Loucy (cell line): ENCODE data around the gene ADCY10.

ENCODE experiments used
- EZH2phosphoT487 ChIP-seq: fragments of 200-600 bp; IDR thresholded peaks from 2 replicates; pipeline ENCODE4 v1.6.1; 2018; ENCODE audit warnings: antibody characterized with exemption, mild to moderate bottlenecking, moderate library complexity, borderline replicate concordance
- TF ChIP-seq, protein P1 (sequence below): fragments of 200-600 bp; sonication (generic); conservative IDR thresholded peaks from 2 replicates; pipeline ENCODE4 v1.5.1; 2014; ENCODE audit warnings: mild to moderate bottlenecking, antibody characterized with exemption, low read length

DNA sequence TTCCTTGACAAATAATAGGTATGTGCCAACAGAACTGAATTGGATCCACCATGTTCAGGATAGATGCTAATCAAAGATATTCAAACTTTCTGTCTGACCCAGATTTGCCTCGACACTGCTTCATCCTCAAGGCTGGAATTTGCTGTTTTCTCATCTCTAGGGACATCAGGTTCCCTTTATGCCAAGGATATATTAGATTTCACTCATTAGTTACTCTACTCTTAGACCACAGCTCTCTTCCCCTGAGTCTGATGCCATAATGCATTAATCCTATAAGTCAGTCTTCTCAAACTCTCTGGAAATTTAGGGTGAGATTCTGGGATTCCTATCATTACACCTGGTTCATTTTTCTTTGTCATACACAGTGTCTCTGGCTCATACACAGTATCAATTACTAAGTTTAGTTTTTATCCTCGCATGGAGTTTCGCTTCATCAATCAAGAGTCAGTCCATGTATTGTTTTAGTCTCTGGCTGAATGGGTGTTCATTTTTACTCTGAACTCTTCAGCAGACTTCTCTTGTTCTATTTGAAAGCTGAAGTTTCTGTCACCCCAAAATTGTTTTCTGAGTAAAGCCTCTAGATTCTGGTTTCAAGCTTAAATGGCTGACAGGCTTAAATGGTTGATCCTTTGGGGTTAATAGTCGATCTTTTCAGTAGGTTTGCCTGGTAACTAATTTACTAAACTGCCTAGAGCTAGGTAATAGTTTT, 13.3 kb upstream of the ADCY10 start:
- no peak for TF ChIP-seq EZH2phosphoT487
- TF ChIP-seq, protein P1, sequence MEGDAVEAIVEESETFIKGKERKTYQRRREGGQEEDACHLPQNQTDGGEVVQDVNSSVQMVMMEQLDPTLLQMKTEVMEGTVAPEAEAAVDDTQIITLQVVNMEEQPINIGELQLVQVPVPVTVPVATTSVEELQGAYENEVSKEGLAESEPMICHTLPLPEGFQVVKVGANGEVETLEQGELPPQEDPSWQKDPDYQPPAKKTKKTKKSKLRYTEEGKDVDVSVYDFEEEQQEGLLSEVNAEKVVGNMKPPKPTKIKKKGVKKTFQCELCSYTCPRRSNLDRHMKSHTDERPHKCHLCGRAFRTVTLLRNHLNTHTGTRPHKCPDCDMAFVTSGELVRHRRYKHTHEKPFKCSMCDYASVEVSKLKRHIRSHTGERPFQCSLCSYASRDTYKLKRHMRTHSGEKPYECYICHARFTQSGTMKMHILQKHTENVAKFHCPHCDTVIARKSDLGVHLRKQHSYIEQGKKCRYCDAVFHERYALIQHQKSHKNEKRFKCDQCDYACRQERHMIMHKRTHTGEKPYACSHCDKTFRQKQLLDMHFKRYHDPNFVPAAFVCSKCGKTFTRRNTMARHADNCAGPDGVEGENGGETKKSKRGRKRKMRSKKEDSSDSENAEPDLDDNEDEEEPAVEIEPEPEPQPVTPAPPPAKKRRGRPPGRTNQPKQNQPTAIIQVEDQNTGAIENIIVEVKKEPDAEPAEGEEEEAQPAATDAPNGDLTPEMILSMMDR = no peak
